ENCODE measurements around the gene OXNAD1.

The OXNAD1 gene

DNA sequence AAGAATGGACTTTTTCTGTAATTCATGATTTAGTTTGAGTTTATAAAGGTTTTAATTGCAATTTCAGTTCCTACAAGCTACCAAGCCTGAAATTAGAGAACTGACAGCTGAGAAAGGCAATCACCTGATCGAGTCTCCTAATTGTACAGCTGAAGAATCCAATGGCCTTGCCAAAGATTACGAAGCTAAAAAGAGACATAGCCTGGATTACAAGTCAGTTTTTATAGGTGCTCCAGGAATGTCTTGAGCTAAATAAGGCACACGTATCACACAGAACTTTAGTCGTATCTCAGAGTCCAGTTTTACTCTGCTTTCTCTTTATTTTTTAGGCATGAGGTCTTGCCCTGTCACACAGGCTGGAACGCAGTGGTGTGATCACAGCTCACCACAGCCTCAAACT is 6.8 kb upstream of the OXNAD1 start:
- Histone ChIP-seq H3K4me2 (ENCODE audit: low read length, poor library complexity, severe bottlenecking) (no peak overlapping the region), H3K4me3 (ENCODE audit: insufficient read depth in 1 of 2, low read depth in 1 of 2, low read length in 2 of 2) (no peak overlapping the region), H4K8ac (ENCODE audit: low read length) (no peak overlapping the region), H2BK12ac (ENCODE audit: low read length in 2 of 2) (no peak overlapping the region), H4K91ac (ENCODE audit: low read length) (no peak overlapping the region), H3K27ac (ENCODE audit: low read length, poor library complexity, severe bottlenecking) (no peak overlapping the region), H3K9me3 (ENCODE audit: control insufficient read depth, low read length) (no peaks in the 10 kb centered on the region), H3K23ac (ENCODE audit: low read length in 2 of 2) (no peak overlapping the region), H2BK5ac (ENCODE audit: low read depth, low read length, poor library complexity, severe bottlenecking) (no peak overlapping the region), H3K18ac (ENCODE audit: low read depth in 1 of 2, low read length in 2 of 2) (no peak overlapping the region), H2AFZ (ENCODE audit: low read depth, low read length) (no peak overlapping the region), H3K4me1 (ENCODE audit: control insufficient read depth, insufficient read depth, low read depth, low read length) (no peaks in the 10 kb centered on the region), H2BK120ac (ENCODE audit: low read depth, low read length) (no peak overlapping the region), H2AK5ac (ENCODE audit: low read length, severe bottlenecking) (no peak overlapping the region), H2BK15ac (ENCODE audit: low read depth, poor library complexity, severe bottlenecking) (no peak overlapping the region), H3K14ac (ENCODE audit: low read length in 2 of 2) (no peak overlapping the region), H3K9ac (ENCODE audit: low read length) (no peak overlapping the region), H3K4ac (ENCODE audit: low read depth in 1 of 2, low read length in 2 of 2) (no peak overlapping the region), H3K79me1 (replicated peaks; ENCODE audit: low read length, poor library complexity, severe bottlenecking) (peaks cover 21% of the 10 kb centered on the region), H3K36me3 (ENCODE audit: control insufficient read depth in 1 of 2, insufficient read depth in 2 of 2, low read depth in 1 of 2, low read length in 2 of 2) (peaks cover 8 to 50% of the 10 kb centered on the region in 2 experiments), H3K27me3 (ENCODE audit: control insufficient read depth in 1 of 2, insufficient read depth in 1 of 2, low read length in 2 of 2) (no peaks in the 10 kb centered on the region)
- no peak for DNase-seq
- WGBS = 92% methylated on average over 5 of the region's 5 CpGs

DNA sequence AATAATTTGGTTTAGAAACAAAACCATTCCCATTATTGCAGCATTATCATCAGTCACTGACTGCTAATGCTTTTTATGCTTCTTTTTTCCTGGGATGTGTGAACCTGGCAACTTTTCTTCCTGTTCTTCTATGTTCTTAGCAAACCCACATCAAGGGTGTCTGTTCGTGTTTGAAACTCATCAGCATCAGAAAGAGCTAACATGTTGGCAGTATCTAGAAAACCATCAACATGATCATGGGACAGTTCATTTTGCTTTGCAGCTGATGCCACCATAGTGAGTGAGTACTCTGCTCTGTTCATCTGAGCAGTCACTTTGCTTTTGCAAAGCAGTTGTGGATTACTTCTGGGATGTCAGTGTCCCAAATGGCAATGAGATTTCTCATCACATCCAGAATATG is 6.1 kb upstream of the OXNAD1 start:
- no peak overlapping the region for H2BK120ac ChIP-seq (ENCODE audit: low read depth, low read length)

DNA sequence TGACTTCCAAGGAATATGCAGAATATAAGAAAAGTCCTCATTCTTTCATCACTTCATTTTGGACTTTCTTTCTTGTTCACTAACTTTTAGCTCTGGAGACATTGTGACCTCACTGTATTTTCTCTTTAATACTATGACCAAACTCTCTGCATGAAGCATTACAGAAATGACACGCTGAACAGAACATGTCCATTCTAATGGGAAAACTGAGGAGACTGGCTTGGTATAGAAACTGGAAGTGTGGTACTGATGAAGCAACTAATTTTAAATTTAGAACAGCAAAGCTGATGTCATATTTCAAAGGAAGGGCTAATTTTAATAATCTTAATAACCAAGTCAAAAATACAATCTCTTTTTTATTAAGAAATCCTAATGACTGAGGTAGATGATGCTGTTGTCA is 5.0 kb upstream of the OXNAD1 start:
- no peak overlapping the region for H2BK12ac ChIP-seq (ENCODE audit: low read length in 2 of 2)
- no peak overlapping the region for H2AFZ ChIP-seq (ENCODE audit: low read depth, low read length)
- no peak for DNase-seq
- no peak overlapping the region for H2AK5ac ChIP-seq (ENCODE audit: low read length, severe bottlenecking)
- 83% methylated on average over 1 of the region's 1 CpG for WGBS
- peaks cover 6 to 51% of the 10 kb centered on the region in 2 experiments for H3K36me3 ChIP-seq (ENCODE audit: control insufficient read depth in 1 of 2, insufficient read depth in 2 of 2, low read depth in 1 of 2, low read length in 2 of 2)
- H3K27me3 ChIP-seq (ENCODE audit: control insufficient read depth in 1 of 2, insufficient read depth in 1 of 2, low read length in 2 of 2) = no peaks in the 10 kb centered on the region
- no peak overlapping the region for H2BK5ac ChIP-seq (ENCODE audit: low read depth, low read length, poor library complexity, severe bottlenecking)
- H3K4ac ChIP-seq (ENCODE audit: low read depth in 1 of 2, low read length in 2 of 2) = no peak overlapping the region
- H3K27ac ChIP-seq (ENCODE audit: low read length, poor library complexity, severe bottlenecking) = no peak overlapping the region
- no peak overlapping the region for H2BK120ac ChIP-seq (ENCODE audit: low read depth, low read length)
- H3K9me3 ChIP-seq (ENCODE audit: control insufficient read depth, low read length) = no peaks in the 10 kb centered on the region
- H3K79me1 ChIP-seq (replicated peaks; ENCODE audit: low read length, poor library complexity, severe bottlenecking) = peaks cover 24% of the 10 kb centered on the region
- H3K4me3 ChIP-seq (ENCODE audit: insufficient read depth in 1 of 2, low read depth in 1 of 2, low read length in 2 of 2) = no peak overlapping the region
- H3K18ac ChIP-seq (ENCODE audit: low read depth in 1 of 2, low read length in 2 of 2) = no peak overlapping the region
- no peak overlapping the region for H3K9ac ChIP-seq (ENCODE audit: low read length)
- H3K4me1 ChIP-seq (ENCODE audit: control insufficient read depth, insufficient read depth, low read depth, low read length) = peaks cover 2% of the 10 kb centered on the region
- no peak overlapping the region for H2BK15ac ChIP-seq (ENCODE audit: low read depth, poor library complexity, severe bottlenecking)
- H3K4me2 ChIP-seq (ENCODE audit: low read length, poor library complexity, severe bottlenecking) = no peak overlapping the region
- no peak overlapping the region for H4K8ac ChIP-seq (ENCODE audit: low read length)
- H3K23ac ChIP-seq (ENCODE audit: low read length in 2 of 2) = no peak overlapping the region
- H3K14ac ChIP-seq (ENCODE audit: low read length in 2 of 2) = no peak overlapping the region
- H4K91ac ChIP-seq (ENCODE audit: low read length) = no peak overlapping the region

More for the DNA sequence above, 6.1 kb upstream of the OXNAD1 start:
- H3K9me3 ChIP-seq (ENCODE audit: control insufficient read depth, low read length) = no peaks in the 10 kb centered on the region
- H2BK15ac ChIP-seq (ENCODE audit: low read depth, poor library complexity, severe bottlenecking) = no peak overlapping the region
- no peak overlapping the region for H4K91ac ChIP-seq (ENCODE audit: low read length)
- H3K18ac ChIP-seq (ENCODE audit: low read depth in 1 of 2, low read length in 2 of 2) = no peak overlapping the region
- no peak for DNase-seq
- H4K8ac ChIP-seq (ENCODE audit: low read length) = no peak overlapping the region
- no peak overlapping the region for H3K9ac ChIP-seq (ENCODE audit: low read length)
- H2AK5ac ChIP-seq (ENCODE audit: low read length, severe bottlenecking) = no peak overlapping the region
- H2BK5ac ChIP-seq (ENCODE audit: low read depth, low read length, poor library complexity, severe bottlenecking) = no peak overlapping the region
- no peaks in the 10 kb centered on the region for H3K27me3 ChIP-seq (ENCODE audit: control insufficient read depth in 1 of 2, insufficient read depth in 1 of 2, low read length in 2 of 2)
- H3K23ac ChIP-seq (ENCODE audit: low read length in 2 of 2) = no peak overlapping the region
- H2AFZ ChIP-seq (ENCODE audit: low read depth, low read length) = no peak overlapping the region
- no peaks in the 10 kb centered on the region for H3K4me1 ChIP-seq (ENCODE audit: control insufficient read depth, insufficient read depth, low read depth, low read length)
- no peak overlapping the region for H3K14ac ChIP-seq (ENCODE audit: low read length in 2 of 2)
- H3K27ac ChIP-seq (ENCODE audit: low read length, poor library complexity, severe bottlenecking) = no peak overlapping the region
- no peak overlapping the region for H3K4ac ChIP-seq (ENCODE audit: low read depth in 1 of 2, low read length in 2 of 2)
- no peak overlapping the region for H2BK12ac ChIP-seq (ENCODE audit: low read length in 2 of 2)
- peaks cover 8 to 51% of the 10 kb centered on the region in 2 experiments for H3K36me3 ChIP-seq (ENCODE audit: control insufficient read depth in 1 of 2, insufficient read depth in 2 of 2, low read depth in 1 of 2, low read length in 2 of 2)
- H3K4me3 ChIP-seq (ENCODE audit: insufficient read depth in 1 of 2, low read depth in 1 of 2, low read length in 2 of 2) = no peak overlapping the region
- no peak overlapping the region for H3K4me2 ChIP-seq (ENCODE audit: low read length, poor library complexity, severe bottlenecking)
- H3K79me1 ChIP-seq (replicated peaks; ENCODE audit: low read length, poor library complexity, severe bottlenecking) = peaks cover 21% of the 10 kb centered on the region
- WGBS = 96% methylated on average over 1 of the region's 1 CpG

DNA sequence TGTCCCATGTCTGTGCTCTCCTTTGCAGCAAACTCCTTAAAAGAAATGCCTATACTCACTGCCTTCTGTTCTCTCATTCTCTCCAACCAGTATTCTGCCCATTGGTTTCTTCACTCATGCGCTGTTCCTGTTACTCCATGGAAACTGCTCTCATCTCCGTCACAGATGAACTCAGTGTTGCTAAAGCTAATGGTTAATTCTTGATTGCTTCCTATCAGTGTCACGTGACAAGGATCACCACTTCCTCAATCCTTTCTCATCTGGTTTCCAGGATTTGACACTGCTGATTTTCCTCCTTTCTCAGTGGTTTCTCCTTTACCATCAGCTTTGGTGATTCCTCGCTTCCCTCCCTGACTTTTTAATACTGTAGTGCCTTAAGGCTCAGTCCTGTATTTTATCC is 2.8 kb upstream of the OXNAD1 start:
- no peaks in the 10 kb centered on the region for H3K27me3 ChIP-seq (ENCODE audit: control insufficient read depth in 1 of 2, insufficient read depth in 1 of 2, low read length in 2 of 2)
- WGBS = 86% methylated on average over 4 of the region's 4 CpGs
- no peak overlapping the region for H2AK5ac ChIP-seq (ENCODE audit: low read length, severe bottlenecking)
- H2AFZ ChIP-seq (ENCODE audit: low read depth, low read length) = no peak overlapping the region
- no peak overlapping the region for H3K4me2 ChIP-seq (ENCODE audit: low read length, poor library complexity, severe bottlenecking)
- peaks cover 5 to 47% of the 10 kb centered on the region in 2 experiments for H3K36me3 ChIP-seq (ENCODE audit: control insufficient read depth in 1 of 2, insufficient read depth in 2 of 2, low read depth in 1 of 2, low read length in 2 of 2)
- peaks cover 2% of the 10 kb centered on the region for H3K4me1 ChIP-seq (ENCODE audit: control insufficient read depth, insufficient read depth, low read depth, low read length)
- H2BK12ac ChIP-seq (ENCODE audit: low read length in 2 of 2) = no peak overlapping the region
- no peak overlapping the region for H3K18ac ChIP-seq (ENCODE audit: low read depth in 1 of 2, low read length in 2 of 2)
- H2BK120ac ChIP-seq (ENCODE audit: low read depth, low read length) = no peak overlapping the region
- H3K79me1 ChIP-seq (replicated peaks; ENCODE audit: low read length, poor library complexity, severe bottlenecking) = peaks cover 30% of the 10 kb centered on the region
- no peak overlapping the region for H3K14ac ChIP-seq (ENCODE audit: low read length in 2 of 2)
- no peak overlapping the region for H3K4me3 ChIP-seq (ENCODE audit: insufficient read depth in 1 of 2, low read depth in 1 of 2, low read length in 2 of 2)
- H3K9ac ChIP-seq (ENCODE audit: low read length) = no peak overlapping the region
- H2BK15ac ChIP-seq (ENCODE audit: low read depth, poor library complexity, severe bottlenecking) = no peak overlapping the region
- no peak for DNase-seq
- no peak overlapping the region for H4K8ac ChIP-seq (ENCODE audit: low read length)
- H3K23ac ChIP-seq (ENCODE audit: low read length in 2 of 2) = no peak overlapping the region
- H3K4ac ChIP-seq (ENCODE audit: low read depth in 1 of 2, low read length in 2 of 2) = no peak overlapping the region
- H2BK5ac ChIP-seq (ENCODE audit: low read depth, low read length, poor library complexity, severe bottlenecking) = no peak overlapping the region
- no peak overlapping the region for H3K27ac ChIP-seq (ENCODE audit: low read length, poor library complexity, severe bottlenecking)
- no peaks in the 10 kb centered on the region for H3K9me3 ChIP-seq (ENCODE audit: control insufficient read depth, low read length)
- no peak overlapping the region for H4K91ac ChIP-seq (ENCODE audit: low read length)

Data from mesenchymal stem cell (in vitro differentiated cells and primary cell).